ENCODE results near the gene TMEM69.
"Not testable (repeated sequence)": the region's sequence is repeated elsewhere in the genome, so short reads cannot be mapped to it uniquely, and the experiment has no call there.

TMEM69 gene

DNA sequence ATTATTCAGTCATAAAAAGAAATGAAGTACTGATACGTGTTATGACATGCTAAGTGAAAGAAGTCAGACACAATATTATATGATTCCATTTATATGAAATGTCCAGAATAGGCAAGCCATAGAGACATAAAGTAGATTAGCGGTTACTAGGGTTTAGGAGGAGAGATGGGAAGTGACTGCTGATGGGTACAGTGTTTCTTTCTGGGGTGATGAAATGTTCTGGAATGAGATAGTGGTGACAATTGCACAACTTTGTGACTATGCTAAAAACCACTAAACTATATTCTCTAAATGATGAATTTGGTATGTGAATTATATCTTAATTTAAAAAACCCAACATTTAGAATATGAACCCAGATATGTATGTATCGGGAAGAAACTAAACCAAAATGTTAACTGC, 34.8 kb downstream of the TMEM69 start:
- in situ Hi-C loops (cut with HindIII; ENCODE audit: low pct_ligation_motif_present, low pct_unique_long_range_greater_than_20kb, low sequenced_read_pairs), result no loop called here
- DNase-seq, result no peak

DNA sequence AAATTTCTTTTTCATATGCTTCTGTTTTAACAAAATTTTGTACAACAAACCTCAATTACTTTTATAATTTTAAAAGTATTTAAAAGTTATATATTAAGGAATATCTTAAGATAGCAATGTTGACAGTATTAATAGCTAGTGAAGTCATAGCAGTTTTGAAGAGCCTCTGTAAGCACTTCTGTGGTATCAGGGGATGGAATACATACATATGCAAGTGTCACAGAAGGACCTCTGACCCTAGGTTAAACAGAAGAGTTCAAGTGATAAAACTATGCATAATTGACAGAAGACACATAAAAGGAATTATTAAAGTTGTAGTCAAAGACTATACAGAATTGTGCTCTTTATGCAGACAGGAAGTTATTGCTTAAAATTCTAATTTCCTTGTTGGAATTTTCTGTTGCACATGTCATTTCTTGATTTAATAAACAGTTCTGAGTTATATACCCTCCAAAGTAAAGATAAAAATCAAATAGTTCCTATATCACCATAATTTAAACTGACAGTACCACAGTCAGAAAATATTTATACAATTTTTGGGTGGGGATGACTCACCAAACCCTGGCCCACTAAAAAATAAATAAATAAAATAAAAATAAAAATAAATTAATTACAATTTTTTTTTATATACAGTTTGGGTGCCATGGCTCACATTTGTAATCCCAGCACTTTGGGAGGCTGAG, 35.4 kb downstream of the TMEM69 start:
- in situ Hi-C loops (cut with HindIII; ENCODE audit: low pct_ligation_motif_present, low pct_unique_long_range_greater_than_20kb, low sequenced_read_pairs), result no loop called here
- DNase-seq, result no peak

DNA sequence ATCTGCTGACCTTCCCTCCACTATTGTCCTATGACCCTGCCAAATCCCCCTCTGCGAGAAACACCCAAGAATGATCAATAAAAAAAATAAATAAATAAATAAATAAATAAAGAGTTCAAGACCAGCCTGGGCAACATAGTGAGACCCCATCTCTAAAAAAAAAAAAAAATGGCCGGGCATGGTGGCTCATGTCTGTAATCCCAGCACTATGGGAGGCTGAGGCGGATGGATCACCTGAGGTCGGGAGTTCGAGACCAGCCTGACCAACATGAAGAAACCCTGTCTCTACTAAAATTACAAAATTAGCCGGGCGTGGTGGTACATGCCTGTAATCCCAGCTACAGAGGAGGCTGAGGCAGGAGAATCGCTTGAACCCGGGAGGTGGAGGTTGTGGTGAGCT, 38.0 kb downstream of the TMEM69 start:
- DNase-seq; in situ Hi-C loops (cut with HindIII; ENCODE audit: low pct_ligation_motif_present, low pct_unique_long_range_greater_than_20kb, low sequenced_read_pairs): not testable (repeated sequence)

DNA sequence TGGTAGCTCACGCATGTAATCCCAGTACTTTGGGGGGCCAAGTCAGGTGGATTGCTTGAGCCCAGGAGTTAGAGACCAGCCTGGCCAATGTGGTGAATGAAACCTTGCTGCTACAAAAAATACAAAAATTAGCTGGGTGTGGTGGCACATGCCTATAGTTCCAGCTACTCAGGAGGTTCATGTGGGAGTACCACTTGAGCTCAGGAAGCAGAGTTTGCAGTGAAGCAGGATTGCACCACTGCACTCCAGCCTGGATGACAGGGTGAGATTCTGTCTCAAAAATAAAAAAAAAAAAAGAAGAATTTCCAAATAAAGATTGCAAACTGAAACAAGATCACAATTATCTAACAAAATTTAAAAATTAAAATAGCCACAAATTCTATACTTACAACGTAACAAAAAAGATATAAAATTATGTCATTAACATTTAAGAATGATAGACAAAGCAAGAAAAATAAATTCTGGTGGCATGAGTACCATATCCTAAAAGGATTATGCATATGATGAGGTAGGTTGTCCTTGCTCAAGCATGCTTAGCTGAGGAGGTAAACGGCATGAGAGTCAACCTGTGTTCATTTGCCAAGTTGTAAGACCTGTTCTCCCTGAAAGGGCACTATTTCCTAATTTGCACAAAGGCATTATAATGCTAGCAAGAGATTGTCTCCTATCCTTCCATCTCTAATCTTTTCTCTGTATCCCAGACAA, 42.2 kb downstream of the TMEM69 start:
- DNase-seq, result no peak
- in situ Hi-C loops (cut with HindIII; ENCODE audit: low pct_ligation_motif_present, low pct_unique_long_range_greater_than_20kb, low sequenced_read_pairs), result no loop called here

DNA sequence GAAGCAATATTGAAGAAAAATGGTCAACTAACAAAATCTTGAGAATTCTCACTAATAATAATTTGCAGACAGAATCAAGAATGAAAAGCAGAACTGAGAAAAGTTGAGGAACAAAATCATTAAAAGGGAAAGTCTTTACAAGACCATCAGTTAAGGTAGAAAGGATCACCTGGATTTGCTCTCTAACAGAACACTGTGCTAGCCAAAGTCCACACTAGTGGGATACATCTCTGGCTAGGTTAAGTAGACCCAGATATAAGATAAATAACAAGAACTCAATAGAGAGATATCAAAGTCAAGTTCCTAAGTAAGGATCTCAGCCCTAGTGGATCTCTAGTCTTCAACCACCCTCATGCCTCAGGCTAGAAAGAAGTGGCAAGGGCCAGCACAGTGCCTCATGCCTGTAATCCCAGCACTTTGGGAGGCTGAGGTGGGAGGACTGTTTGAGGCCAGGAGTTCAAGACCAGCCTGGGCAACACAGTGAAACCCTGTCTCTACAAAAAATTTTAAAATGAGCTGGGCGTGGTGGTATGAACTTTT, 42.9 kb downstream of the TMEM69 start:
- in situ Hi-C loops (cut with HindIII; ENCODE audit: low pct_ligation_motif_present, low pct_unique_long_range_greater_than_20kb, low sequenced_read_pairs), result no loop called here
- DNase-seq, result no peak

DNA sequence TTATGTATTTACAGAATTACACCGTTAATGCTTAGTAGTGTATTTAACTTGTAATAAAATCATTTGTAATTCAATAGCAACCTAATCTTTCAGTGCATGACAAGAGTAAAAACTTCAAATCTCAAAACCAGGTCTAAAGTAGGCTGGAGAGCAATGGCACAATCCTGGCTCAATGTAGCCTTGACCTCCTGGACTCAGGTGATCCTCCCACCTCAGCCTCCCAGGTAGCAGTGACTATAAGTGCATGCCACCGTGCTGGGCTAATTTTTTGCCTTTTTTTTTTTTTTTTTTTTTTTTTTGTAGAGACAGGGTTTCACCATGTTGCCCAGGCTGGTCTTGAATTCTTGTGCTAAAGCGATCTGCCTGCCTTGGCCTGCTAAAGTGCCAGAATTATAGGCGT, 51.2 kb downstream of the TMEM69 start:
- in situ Hi-C loops (cut with HindIII; ENCODE audit: low pct_ligation_motif_present, low pct_unique_long_range_greater_than_20kb, low sequenced_read_pairs), result no loop called here

DNA sequence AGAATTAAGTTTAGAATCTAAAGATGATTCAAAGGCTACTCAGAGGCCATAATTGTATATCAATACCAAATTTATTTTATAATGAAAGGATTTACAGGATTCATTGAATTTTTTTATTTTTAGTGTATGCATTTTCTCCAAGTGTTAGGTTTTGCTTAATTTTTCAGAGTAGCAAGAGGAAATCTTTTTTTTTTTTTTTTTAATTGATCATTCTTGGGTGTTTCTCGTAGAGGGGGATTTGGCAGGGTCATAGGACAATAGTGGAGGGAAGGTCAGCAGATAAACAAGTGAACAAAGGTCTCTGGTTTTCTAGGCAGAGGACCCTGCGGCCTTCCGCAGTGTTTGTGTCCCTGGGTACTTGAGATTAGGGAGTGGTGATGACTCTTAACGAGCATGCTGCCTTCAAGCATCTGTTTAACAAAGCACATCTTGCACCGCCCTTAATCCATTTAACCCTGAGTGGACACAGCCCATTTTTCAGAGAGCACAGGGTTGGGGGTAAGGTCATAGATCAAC, 51.7 kb downstream of the TMEM69 start:
- DNase-seq; in situ Hi-C loops (cut with HindIII; ENCODE audit: low pct_ligation_motif_present, low pct_unique_long_range_greater_than_20kb, low sequenced_read_pairs): not testable (repeated sequence)

More for the DNA sequence above, 51.2 kb downstream of the TMEM69 start:
- no peak for DNase-seq

Data from ACHN (cell line).